Gastrocnemius medialis (tissue), 4 donors: ENCODE results near the gene VPS45.

ENCODE experiments used
- POLR2A ChIP-seq, 2 donors: fragments of 450-650 bp; IDR thresholded peaks; one replicate each; pipeline ENCODE4 v1.6.1; 2017; ENCODE audit warnings: antibody characterized with exemption in 2 of 2, mild to moderate bottlenecking in 2 of 2, moderate library complexity in 2 of 2
- TF ChIP-seq, protein P1 (sequence below), 5 experiments: fragments of 450-650 bp in 3 of 5; fragments of 200-600 bp in 2 of 5; sonication (generic) in 2 of 5; IDR thresholded peaks in 4 of 5; conservative IDR thresholded peaks in 1 of 5; 1 replicate in 4 of 5; 2 replicates in 1 of 5; pipeline ENCODE4 v1.5.1; 2016 to 2019; ENCODE audit warnings: antibody characterized with exemption in 5 of 5, mild to moderate bottlenecking in 3 of 5, moderate library complexity in 3 of 5

DNA sequence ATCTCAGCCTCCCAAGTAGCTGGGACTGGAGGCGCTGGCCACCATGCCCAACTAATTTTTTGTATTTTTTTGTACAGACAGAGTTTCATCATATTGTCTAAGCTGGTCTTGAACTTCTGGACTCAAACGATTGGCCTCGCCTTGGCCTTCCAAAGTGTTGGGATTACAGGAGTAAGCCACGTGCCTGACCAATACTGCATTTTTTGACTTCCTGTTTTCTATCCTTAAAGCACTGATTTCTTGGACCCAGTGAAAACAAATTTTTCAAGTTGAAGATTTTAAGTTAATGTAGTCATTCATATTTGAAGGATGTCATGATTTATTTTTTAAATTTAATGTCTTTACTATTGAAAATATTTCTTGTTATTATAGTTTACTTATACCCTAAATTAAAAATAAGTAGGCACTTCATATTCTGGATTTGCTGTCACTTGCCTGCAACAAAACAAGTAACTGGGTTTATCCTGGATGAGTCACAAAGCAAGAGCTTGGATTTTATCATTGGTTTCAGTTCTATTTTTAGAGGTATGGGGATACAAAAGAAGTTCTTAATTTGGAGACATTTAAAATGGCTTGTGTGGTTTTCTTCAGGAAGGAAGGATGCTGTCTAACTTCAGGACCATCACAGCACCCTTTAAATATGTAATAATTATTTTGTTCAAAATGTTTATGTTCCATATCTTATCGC, 2.2 kb upstream of the VPS45 start:
- TF ChIP-seq POLR2A (IDR thresholded peaks at IDR 0.05): no peak
- TF ChIP-seq, protein P1, sequence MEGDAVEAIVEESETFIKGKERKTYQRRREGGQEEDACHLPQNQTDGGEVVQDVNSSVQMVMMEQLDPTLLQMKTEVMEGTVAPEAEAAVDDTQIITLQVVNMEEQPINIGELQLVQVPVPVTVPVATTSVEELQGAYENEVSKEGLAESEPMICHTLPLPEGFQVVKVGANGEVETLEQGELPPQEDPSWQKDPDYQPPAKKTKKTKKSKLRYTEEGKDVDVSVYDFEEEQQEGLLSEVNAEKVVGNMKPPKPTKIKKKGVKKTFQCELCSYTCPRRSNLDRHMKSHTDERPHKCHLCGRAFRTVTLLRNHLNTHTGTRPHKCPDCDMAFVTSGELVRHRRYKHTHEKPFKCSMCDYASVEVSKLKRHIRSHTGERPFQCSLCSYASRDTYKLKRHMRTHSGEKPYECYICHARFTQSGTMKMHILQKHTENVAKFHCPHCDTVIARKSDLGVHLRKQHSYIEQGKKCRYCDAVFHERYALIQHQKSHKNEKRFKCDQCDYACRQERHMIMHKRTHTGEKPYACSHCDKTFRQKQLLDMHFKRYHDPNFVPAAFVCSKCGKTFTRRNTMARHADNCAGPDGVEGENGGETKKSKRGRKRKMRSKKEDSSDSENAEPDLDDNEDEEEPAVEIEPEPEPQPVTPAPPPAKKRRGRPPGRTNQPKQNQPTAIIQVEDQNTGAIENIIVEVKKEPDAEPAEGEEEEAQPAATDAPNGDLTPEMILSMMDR (IDR thresholded peaks at IDR 0.05 in 4 of 5, conservative IDR thresholded peaks at IDR 0.05 in 1 of 5): no peak
